CD4-positive, alpha-beta T cell treated with Interleukin-1 beta for 1 hour (primary cell): ENCODE measurements around the gene CLDN7.
"Not testable (repeated sequence)": the region's sequence is repeated elsewhere in the genome, so short reads cannot be mapped to it uniquely, and the experiment has no call there.

Experiments used
- DNase-seq, 2 donors: peaks; one replicate each; pipeline ENCODE4 v3.0.0-alpha.2; 2020 to 2022

Gene CLDN7

DNA sequence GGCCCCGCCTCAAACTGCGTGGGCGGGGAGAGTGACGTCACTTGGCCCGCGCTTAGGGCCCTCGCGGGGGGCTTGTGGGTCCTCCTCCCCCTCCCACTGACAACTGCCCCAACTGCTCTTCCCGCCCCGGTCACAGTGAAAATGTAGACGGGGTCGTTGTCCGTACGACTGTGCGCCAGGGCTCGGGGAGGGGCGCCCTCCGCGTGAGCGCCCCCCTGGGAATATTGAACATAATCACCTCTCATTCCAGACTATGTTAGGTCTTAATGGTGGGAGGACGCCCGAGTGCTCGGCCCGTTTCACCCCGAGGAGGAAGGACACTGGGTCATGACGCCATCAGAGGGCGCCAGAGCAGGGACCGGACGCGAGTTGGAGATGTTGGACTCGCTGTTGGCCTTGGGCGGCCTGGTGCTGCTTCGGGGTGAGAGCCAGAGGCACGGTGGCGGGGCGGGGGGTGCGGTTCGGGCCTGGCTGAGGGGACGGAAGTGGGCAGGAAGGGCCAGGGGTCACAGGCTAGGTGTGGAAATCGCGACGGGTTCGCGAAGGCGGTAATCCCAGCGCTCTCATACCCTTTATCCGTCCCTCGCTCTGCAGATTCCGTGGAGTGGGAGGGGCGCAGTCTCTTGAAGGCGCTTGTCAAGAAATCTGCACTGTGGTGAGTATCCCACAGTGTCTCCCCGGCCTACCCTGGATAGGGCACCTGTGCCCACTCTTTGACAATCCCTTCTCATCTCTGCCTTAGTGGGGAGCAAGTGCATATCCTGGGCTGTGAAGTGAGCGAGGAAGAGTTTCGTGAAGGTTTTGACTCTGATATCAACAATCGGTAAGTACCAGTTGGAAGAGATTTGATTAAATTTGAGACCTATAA, 9.9 kb downstream of the CLDN7 start, which contains the start of gene ELP5:
Gene ELP5 (plus strand): TSS at position 40 of the 868 bp plus-strand sequence. CDS start 336 bp downstream, at position 376.
- DNase-seq, result peak; percentile 89 to 91

DNA sequence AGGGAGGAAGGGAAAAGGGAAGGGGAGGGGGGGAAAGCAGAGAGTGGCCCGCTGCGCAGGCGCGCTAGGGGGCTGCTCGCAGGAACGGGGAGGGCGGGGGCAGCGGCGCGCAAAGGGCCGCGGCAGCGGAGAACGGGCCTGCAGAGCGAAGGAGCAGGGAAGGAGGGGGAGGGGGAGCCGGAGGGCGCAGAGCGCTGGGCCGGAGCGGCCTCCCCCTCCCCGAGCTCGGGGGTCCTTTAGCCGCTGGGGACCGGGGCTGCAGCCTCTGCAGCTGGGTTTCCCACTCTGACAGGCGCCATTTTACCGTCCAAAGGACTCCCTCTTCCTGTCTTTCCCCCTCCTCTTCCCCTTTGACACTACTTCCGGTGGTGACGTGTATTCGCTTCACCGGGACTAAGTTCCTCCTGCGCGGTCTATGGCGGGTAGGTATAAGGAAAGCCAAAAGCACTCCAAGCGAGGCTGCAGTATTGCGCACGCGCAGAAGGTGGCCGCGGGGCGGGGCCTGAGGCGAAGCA, 10.6 kb downstream of the CLDN7 start, which contains the start of gene CTDNEP1:
Gene CTDNEP1 (minus strand): TSS at position 74 of the 515 bp plus-strand sequence. CDS start 438 bp downstream, outside the sequence.
- peak; percentile 99 for DNase-seq

DNA sequence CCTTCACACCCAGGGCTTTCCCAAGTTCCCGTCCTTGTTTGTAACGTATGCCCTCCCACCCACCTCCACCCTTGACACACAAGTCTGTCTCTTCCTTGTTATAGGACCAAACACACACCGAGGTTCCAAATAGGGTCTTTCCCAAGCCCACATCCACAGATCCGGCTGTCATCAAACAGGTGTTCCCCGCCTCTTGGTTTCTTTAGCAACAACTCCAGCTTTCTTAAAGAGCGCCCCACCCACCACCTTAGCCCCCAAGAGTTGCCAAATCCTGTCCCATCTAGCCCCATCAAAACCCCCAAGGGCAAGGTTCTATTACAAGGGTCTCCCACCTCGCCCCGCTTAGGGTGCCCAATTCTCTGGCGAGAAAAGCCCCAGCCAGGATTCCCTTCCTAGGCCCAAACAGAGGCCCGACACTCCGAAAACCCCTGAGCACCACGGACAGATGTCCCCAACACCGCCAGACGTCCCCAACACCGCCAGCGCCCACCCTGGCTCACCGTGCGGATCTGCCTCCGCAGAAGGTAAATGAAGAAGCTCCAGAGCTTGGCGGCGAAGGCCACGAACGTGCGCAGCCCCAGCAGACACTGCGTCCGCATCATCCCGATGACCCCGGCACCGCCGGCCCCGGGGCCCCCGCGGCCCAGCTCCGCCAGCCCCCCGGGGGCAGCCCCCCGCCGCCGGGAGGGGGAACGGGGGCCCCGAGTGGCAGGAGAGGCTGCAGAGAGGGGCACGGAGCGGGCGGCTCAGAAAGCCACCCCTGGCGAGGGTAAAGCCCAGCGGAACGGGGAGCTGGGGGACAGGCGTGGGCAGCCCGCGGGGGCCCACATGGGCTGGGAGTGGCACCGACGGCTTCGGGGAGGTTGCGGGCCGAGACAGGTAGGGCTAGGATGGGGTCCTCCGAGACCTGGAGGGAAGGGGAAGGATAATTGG, 11.3 kb downstream of the CLDN7 start:
- peak; percentile 68 to 74 for DNase-seq

DNA sequence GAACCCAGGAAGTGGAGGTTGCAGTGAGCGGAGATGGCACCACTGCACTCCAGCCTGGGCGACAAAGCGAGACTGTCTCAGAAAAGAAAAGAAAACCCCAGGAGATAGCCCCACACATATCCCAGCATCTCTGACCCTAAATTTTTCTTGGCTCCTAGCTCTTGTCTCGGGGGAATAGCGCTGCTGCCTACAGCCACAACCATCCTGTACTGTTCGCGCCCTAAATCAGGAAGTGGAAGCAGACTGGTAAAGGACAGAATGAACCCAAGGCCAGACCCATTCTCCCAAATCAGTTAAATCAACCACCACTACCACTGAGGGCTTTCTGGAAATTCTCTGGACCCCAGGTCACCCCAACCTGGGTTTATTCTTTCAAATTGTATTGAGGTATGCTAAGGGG, 12.4 kb downstream of the CLDN7 start:
- DNase-seq, result no peak

DNA sequence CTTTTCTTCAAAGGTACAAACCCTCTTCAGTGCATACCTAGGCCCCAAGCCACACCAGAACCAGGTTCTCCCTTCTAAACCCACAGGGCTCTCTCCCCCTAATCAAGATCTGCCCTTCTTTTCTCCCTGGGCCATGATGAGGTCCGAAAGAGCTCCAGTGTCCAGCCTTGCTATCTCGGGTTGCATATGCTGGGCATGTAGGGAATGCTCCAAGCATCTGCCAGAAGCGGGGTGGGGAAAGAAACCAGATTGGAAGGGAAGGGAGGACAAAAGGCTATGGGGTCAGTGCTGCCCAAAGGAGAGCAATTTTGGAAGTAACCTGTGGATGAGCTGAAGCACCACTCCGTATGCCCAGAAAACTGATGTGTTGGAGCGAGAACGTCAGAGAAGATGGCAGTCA, 13.1 kb downstream of the CLDN7 start:
- DNase-seq, result no peak

DNA sequence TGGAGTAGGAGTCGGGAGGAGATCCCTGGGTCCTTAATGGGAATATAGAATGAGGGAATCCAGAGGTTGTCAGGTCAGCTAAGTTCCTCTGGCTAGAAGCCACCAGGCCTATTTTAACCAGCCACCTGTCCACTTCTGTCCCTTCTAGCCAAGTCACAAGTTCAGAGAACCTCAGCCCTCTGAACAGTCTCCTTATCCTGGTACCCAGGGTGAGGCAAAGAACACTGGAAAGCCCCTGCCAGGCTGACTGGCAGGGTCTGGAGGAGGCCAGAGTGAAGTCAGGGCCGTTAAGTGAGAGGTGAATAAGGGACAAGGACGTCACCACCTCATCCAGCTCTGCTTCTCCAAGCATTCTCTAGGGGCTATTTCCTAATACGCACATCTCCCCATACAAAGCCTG, 13.5 kb downstream of the CLDN7 start:
- DNase-seq, result no peak

DNA sequence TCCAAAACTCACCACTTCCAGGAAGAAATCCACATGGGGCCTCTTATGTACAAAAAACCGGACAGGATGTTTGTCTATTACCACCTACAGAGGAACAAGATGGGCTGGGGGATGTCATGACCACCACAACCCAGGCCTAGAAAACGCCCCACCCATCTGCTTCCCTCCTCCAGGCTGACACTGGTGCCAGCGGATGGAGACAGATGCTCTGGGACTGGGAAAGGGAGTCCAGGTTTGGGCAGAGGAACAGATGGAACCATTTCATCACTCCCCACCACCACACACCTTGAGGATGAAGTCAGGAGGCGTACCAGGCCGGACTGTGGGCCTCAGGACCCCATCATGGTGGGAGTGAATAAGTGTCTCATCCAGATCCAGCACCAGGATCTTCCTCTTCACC, 15.5 kb downstream of the CLDN7 start:
- no peak for DNase-seq

DNA sequence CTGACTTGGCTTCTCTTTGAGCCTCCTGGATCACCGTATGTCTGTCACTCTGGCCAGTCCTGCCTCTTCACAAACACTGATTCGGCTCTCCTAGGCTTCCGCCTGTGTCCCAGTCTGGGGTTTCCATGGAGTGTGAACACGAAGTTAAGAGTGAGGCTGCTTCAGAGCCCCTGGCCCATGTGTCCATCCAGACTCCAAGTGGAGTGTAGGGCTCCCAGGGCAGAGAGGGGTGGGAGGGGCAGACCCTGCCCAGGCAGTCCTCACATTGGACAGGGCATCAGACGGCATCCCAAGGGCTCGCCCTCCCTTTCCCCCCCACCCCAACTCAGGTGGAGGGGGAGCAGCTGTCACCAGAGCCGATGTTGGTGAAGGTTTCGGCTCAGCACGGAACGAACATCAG, 18.4 kb downstream of the CLDN7 start:
- DNase-seq, result not testable (repeated sequence)

DNA sequence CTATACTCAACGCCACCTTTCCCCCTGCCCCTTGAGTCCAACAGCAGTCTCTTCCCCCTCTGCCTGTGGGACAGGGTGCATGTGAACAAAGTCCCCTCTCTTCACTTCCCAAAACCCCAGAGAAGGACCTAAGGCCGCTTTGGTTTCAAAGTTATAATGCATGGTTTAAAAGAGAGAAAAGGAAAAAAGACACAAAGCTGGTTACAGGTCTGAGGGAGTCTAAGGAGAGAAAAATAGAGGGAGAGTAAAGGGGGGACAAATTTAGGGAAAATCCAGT, 18.9 kb downstream of the CLDN7 start:
- no peak for DNase-seq

DNA sequence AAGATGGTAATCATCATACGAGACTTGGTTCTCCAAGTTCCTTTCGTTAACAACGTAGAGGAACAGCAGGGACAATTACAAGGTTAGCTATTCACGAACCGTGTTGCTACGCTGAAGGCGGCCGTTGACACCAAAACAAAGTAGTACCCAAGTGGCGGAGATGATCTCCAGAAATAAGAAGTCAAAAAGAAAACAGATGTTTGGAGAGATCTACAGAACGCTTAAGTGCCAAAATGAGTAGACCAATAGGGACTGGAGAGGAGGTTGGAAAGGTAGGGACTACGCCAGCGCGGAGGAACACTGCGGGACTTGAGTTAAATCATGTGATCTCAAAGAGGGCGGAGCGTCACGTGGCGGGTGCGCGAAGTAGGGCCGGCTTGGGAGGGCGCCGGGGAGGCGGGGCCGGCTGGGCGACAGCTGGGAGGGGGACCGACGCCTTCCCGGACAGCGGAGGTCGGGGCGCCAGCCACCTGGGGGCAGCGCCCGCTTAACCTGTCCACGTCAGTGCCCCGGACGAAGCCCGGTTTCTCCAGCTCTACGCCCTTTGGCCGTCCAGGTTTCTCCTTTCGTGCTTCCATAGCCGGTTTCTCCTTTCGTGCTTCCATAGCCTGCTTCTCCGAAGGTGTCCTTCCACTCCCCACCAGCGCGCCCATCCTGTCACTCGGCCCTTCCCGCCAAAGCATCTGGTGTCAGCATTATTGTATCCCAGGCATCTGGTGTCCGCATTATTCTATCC, 19.4 kb downstream of the CLDN7 start:
- peak; percentile 93 to 94 for DNase-seq

DNA sequence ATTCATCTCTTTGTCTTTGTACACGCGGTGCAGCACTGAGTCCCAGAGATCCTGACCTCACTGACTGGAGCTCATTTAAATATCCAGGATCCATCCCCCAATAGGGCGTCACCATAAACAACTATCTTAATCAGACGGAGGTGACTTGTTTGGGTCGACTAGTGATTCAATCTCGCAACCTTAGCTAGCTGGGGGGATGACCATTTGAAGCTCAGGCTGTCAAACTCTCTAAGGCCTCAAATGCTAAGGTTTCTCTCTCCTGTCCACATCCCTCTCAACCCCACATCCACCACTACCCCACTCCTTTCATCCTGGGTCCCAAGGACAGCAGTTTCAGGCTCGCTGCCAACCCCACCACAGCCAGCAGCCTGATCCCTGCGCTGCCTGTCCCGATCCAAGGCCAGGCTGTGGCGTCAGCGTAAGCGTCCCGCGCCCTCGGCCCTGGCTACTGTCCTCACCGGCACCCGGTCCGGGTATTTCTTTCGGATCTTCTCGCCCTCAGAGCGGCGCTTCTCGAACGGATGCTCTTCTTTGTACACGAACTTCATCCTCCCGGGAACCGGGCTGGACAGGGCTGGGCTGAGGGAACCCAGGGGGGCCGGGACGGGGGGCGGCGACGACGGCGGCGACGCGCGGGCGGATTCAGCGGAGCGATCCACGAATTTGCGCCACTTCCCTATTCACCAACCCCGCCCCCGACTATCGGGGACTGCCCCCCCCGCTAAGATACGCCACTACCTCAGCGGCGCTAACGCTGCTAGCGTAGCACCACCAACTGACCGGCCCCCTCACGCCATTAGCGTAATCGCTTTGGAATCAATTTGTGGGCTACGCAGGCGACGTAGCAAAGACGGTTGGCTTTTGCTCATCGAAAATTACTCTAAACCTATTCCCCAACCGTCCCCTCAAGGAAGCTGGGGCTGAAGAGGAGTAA, 20.2 kb downstream of the CLDN7 start, which contains the start of gene GABARAP:
Gene GABARAP (minus strand): TSS at position 667 of the 934 bp plus-strand sequence. CDS start 119 bp downstream, at position 548.
- peak; percentile 90 to 94 for DNase-seq

DNA sequence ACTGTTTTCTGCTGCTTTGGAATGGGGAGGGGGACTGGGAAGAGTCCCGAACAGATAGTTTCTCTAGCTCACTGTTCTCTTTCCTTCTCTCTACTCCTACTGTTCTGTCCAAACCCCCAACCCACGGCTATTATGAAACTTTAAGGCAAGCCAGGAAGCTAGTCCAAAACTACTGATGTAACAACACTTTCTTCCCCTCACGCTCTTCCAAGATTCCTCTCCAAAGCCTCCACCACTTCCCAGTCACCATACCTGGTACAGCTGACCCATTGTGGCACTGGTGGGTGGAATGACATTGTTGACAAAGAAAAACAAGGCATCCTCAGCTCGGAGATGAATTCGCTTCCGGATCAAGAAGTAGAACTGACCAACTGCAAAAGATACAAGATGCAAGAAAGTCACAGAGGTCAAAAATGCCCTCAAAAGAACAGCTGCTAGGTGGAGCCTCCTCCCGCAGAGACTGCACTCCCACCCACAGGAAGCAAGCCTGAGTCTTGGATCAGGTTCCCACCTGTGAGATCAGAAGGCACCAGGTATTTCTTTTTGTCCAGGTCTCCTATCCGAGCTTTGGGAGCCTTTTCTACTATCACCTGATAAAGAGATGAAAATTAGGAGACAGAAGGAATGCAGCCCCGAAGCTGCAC, 21.1 kb downstream of the CLDN7 start:
- DNase-seq, result no peak

DNA sequence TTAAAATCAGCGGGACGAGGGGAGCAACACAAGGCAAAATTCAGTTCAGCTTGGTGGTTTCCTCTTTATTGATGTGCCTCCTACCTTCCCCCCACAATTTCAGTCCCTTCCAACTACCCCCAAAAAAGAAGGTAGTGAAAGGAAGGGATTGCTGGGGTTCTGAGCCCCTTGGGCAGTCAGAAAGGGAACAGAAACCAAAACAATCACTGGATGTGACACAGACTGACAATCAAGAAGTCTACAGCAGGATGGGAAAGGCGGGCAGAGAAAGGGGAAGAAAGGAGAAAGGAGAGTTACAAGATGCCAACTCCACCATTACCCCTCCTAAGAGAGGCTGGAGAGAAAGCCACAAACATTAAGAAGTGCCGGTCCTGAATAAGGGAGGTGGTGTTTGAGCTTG, 21.9 kb downstream of the CLDN7 start:
- peak in 1 of 2 donors; percentile 31 for DNase-seq

DNA sequence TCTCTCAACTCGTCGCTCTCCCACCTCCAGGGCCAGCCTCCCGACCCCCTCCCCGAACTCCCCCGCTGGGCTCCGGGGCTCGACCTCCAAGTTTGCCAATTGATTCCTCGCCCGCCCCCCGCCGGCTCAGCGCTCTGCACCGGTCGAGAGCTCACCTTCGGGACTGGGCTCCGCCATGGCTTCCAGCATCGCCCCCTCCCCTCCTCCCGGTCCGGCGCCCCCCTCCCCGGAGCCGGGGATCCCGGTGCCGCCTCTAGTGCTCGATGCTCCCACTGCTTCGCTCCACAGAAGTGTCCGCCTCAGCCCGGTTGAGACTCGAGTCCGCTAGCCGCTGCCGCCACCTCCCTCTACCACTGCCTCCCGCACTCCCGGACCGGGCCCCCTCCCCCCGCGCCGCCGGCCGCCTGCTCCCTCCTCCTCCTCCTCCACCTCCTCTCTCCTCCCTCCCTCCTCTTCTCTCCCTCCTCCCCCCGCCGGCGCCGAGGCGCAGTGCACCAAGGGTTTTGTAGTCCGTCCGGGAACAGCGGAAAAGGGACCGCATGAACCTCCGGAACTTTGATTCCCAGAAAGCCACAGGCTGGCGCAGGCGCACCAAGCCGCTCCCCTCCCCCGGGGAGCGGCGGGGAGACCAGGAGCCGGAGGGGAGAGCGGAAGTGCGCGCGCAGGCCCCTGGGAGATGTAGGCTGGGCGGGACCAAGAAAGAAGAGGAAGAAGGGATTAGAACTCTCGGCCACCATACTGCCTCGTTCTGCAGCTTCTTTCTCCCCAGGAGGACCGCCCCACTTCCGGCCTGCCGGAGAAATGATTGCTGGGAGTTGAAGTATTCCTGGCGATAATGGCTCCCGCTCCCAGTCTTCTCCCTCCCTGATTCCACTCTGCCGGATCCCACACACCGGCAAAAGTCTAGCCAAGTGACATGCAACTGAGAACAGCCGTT, 22.9 kb downstream of the CLDN7 start, which contains the start of gene PHF23:
Gene PHF23 (minus strand): TSS at position 367 of the 937 bp plus-strand sequence. CDS start 178 bp downstream, at position 189.
- peak; percentile 99 for DNase-seq

DNA sequence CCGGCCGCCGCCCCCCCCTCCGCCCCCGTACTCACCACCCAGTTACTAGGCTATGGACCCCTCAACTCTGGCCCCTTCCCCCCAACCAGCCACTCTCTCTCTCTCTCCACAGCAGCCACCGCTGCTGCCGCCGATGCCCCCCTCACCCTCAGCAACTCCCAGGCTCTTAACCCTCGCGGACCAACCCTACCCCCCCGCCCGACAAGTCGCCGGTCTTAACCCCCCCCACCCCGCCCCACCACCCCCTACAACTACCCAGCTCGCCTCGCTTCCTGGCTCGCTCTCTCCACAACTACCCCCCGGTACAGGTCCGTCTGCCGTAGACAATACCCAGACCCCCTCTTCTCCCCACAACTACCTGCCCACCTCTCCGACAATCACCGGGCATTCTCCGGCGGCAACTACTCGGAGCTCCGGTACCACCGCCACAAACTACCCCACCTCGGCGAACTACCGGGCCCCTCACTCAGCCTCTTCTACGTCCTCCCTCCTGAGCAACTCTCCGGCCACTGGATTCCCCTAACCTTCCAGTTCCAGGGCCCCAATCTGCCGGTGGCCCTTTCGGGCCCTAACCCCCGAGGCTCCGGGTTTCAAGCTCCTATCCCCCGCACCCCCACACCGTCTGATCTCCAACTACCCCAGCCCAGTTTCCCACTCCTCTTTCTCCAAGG, 23.7 kb downstream of the CLDN7 start:
- DNase-seq, result peak; percentile 52 to 62

DNA sequence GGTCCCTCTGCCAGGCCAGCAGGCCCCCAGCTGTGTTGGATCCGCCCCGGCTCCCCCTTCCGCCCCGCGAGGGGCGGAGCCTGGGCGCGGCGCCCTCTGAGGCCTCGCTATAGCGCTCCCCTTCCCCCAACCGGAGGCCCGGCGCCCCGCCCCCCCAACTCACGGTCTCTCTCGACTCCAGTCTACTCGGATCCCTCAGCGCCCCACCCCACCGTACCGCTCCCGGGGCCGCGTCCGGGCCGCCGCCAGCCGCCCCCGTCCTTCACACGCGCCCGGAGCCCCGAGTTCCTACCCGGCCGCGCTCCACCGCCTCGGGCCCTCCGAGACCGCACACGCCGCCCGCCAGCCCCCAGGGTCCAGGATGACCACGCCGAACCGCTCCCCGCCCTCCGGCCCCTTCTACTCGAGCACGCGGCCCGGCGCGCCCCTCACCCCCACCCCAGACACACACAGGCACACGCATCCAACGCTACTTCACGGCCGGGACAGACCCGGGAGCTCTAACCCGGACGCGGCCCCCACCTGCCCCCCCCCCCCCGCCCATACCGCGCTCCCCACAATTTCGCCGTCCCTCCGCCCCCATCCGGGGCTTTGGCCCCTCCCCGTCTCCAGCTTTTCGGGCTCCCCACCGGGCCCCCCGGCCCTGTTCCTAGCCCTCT, 24.4 kb downstream of the CLDN7 start:
- DNase-seq, result peak; percentile 87 to 88

DNA sequence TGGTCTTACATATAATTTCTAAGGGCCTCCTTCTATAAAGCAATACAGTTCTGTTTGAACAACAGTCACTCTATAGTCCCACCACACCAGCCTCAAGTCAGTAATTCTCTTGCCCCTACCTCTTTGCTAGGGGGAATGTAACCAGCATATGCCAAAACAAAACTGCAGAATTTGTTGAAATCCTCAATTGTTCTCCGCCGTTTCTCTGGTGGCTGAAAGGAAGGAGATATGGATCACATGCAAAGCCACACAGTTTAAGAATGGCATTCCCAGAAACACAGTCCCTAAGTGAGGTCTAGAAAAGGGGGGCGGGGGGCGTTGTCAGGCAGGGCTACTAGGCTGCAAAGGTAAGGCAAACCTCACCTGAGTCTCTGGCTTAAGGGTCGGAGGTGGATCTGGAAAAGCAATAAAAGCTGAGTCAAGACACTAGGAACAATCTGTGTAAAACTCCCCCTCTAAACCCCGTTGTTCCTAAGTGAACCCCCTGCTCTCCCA, 25.0 kb downstream of the CLDN7 start:
- no peak for DNase-seq

DNA sequence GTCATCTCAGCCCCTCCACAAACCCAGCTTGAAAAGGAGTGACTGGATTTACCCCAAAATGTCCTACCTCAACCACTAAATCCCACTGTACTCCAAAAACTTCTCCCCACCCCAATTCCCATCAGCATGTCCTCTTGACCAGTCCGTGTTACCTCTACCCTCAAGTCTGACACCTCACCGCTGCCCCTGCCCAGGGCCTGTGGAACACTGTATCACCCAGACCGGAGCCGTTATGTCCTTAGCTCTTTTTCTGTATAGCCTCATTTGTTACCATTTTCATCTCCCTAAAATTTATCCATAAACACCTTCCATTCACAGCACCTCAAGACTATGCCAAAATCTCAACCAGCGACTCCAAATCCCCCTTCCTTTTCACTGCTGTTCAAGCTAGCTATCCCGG, 25.5 kb downstream of the CLDN7 start:
- DNase-seq, result no peak
